ENCODE data around the gene ZNF814. TPM values are rescaled to one million over a fixed set of nuclear protein-coding genes. Genes with fewer than 3 reads are reported as not detected.
A peak's percentile ranks its signal among the peaks of the same experiment; 100 is the strongest.
"Not testable (repeated sequence)": the region's sequence is repeated elsewhere in the genome, so short reads cannot be mapped to it uniquely, and the experiment has no call there.

The ZNF814 gene
- 22.7 TPM for polyA plus RNA-seq (ENCODE audit: insufficient read length)

GRCh38 chr19:57888560-57889231, at the start of gene ZNF814:
ZNF814 (minus strand) TSS chr19:57889037; CDS start chr19:57888802, 235 bp downstream.
- peak; percentile 31 for DNase-seq (ENCODE audit: low read depth)

DNA sequence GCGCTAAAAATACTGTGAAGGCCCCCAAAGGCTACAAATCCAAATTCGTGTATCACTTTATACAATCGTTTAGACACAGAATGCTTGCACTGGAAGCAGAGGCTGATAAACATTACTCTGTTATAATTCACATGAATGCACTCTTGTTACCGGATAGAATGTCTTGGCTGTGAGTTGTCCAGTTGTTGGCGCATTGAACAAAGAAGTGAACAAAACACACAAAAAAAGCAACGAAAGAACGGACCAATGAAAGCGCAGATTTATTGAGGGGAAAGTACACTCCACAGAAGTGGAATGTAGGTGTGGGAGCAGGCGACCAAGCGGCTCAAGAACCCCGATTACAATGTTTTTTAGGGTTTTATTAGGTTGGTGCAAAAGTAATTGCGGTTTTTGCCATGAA, 46.9 kb upstream of the ZNF814 start:
- no peak for DNase-seq (ENCODE audit: low read depth)

GRCh38 chr19:57934820-57935665, 46.2 kb upstream of the ZNF814 start, which contains the start of gene ZNF418:
ZNF418 (minus strand) TSS chr19:57935402; CDS start chr19:57933822, 1,580 bp downstream.
- peak; percentile 68 for DNase-seq (ENCODE audit: low read depth)

DNA sequence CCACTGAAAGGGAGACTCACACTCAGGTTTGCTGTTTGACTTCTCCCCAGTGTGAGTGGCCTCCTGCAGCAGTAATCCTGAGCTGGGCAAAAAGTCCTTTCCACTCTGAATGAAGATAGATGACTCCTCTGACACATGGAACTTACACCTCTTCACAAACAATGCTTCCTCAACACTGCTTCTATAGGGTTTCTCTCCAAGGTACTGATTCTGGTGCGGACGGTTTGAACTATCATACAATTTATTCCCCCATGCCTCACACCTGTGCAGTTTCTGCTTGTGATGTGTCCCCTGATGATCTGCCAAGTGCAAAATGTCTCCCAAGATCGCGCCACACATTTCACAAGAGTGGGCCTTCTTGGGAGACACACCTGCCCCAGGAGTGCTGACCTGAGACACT, 38.8 kb upstream of the ZNF814 start:
- DNase-seq (ENCODE audit: low read depth), result no peak

GRCh38 chr19:57916168-57916995, 27.5 kb upstream of the ZNF814 start, which contains the start of gene ZNF417:
ZNF417 (minus strand) TSS chr19:57916592; CDS start chr19:57916411, 181 bp downstream.
- peak; percentile 96 for DNase-seq (ENCODE audit: low read depth)

DNA sequence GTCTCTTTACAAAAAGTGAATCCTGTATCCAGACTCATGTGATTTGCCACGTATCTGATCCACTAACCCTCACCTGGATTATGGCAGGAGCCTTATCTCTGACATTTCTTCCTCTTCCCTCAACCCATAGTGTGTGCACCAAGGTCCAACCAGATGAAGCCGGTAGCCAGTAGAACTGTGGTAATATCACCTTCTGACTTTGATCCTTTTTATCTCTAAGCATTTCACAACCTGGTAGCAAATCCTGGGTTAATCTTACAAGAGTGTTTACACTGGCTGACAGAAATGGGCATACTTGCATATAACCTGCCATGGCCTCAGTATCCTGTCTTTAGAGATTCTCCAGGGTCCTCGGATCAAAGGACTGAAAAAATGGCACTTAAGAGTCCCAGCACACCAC, 25.7 kb upstream of the ZNF814 start:
- no peak for DNase-seq (ENCODE audit: low read depth)

- DNase-seq (ENCODE audit: low read depth), result no peak
Measured at GRCh38 chr19:57907394-57907793, 18.6 kb upstream of the ZNF814 start.

DNA sequence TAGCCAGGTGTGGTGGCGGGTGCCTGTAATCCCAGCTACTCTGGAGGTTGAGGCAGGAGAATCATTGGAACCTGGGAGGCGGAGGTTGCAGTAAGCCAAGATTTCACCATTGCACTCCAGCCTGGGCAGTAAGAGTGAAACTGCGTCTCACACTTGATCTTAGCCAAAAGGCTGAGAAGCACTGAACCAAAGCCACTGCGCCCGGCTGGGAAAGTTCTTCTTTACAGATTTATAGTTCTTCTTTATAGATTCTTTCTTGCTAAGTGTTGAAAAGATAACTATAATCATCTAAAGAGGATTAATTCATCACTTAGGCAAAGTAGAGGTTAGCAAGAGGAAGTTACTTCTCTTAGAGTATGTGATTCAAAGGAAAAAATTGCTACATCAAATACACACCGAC, 16.4 kb upstream of the ZNF814 start:
- no peak for DNase-seq (ENCODE audit: low read depth)

DNA sequence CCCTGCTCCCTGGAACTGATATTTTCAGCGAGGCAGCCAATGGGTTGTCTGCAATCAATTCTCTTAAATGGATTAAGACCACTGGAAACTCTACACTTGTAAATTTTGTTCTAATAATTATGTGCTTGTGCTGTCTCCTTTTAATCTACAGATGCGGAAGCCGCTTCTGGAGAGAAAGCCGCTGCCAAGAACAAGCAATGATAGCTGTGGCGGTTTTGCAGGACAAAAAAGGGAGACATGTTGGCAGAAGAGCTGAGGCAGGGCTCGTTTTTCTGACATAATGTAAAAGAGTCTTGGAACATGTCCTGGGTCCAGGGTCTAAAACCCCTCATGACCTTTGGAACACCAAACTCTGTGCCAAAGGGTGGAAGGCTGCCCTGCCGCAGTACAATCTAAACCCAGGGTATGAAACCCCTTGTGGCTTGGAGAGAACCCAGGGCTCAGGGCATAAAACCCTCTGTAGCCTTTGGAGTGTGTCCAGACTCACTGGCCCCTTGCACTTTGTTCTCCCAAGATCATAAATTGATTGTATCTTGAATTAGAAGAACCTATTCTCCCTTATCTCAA, 14.9 kb upstream of the ZNF814 start:
- no peak for DNase-seq (ENCODE audit: low read depth)

DNA sequence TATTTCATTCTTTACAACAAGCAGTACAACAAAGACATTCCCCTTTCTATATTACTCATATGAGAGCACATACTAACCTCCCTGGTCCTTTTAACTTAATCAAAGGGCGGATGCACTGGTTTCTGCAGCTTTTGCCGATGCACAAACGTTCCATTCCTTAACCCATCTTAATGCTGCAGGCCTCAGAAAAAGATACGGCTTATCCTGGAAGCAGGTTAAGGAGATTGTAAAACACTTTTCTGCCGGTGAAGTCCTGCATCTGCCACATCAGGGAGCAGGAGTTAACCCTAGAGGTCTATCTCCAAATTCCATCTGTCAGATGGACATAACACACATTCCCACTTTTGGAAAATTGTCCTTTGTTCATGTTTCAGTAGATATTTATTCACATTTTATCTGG, 11.5 kb upstream of the ZNF814 start:
- DNase-seq (ENCODE audit: low read depth), result no peak

DNA sequence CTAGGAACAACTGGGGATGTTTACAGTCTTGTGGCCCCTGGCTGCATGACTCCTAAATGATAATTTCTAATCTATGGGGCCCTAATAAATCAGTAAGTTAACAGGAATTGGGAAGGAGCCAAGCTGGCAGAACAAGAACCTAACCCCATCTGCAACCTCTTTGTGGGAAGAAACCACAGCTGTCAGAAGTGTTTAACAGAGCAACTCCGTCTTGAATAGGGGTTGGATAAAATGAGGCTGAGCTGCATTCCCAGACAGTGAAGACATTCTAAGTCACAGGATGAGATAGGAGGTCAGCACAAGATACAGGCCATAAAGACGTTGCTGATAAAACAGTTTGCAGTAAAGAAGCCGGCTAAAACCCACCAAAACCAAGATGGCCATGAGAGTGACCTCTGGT, 1.9 kb upstream of the ZNF814 start:
- DNase-seq (ENCODE audit: low read depth), result not testable (repeated sequence)

DNA sequence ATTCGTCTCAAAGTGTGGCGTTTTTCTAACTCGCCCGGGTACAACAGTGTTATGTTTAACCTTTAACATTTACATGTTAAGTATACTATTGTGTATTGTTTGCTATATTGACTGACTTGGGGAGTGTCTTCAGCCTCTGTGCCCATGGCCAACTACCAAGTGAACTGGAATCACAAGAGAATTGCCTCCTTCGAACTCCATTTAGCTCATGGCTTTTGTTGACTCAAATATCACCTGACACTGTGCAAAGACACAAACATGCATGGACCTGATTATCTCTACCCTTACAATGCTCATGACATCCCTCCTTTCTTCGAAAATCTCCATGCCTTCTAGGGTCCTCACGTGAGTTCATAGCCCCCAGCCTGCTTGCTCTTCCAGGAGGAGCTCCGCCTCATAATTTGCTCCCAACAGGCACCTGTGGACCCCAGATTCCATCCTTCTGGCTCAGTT, 704 bp downstream of the ZNF814 start:
- no peak for DNase-seq (ENCODE audit: low read depth)

- DNase-seq (ENCODE audit: low read depth), result no peak
Measured at GRCh38 chr19:57887195-57887941, 1.5 kb downstream of the ZNF814 start.

DNA sequence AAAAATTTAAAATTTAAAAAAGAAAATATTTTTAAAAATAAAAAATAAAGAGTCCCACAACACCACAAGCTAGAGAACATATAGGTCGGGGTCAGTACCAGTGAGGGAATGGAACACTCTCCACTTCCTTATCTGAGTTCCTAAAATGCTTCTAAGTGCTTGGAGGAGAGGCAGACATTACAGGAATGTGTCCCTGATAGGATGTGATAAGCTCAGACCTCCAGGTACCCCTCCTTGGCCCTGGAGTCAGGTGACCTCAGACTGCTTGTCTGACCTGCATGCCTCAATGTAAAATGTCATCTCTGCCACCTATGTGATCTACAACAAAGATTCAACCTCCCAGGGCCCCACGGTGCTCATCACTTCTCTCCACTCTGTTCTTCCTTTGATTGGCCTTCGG, 2.8 kb downstream of the ZNF814 start:
- no peak for DNase-seq (ENCODE audit: low read depth)

DNA sequence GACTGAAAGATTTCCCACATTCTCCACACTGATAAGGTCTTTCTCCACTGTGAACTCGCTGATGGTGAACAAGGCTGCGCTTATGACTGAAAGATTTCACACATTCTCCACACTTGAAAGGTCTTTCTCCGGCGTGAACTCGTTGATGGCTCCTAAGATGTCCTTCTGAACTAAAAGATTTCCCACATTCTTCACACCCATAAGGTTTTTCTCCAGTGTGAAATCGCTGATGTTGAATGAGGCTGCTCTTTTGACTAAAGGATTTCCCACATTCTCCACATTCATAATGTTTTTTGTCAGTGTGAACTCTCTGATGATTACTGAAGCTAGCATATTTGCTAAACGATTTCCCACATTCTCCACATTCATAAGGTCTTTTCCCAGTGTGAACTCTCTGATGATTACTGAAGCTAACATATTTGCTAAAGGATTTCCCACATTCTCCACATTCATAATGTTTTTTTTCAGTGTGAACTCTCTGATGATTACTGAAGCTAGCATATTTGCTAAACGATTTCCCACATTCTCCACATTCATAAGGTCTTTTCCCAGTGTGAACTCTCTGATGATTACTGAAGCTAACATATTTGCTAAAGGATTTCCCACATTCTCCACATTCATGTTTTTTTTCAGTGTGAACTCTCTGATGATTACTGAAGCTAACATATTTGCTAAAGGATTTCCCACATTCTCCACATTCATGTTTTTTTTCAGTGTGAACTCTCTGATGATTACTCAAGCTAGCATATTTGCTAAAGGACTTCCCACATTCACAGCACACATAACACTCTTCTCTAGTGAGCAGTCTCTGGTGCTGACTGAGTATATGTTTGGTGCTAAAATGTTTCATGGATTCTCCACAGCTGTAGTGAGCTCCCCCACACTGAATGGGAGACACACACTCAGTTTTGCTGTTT, 14.7 kb downstream of the ZNF814 start:
- not testable (repeated sequence) for DNase-seq (ENCODE audit: low read depth)

DNA sequence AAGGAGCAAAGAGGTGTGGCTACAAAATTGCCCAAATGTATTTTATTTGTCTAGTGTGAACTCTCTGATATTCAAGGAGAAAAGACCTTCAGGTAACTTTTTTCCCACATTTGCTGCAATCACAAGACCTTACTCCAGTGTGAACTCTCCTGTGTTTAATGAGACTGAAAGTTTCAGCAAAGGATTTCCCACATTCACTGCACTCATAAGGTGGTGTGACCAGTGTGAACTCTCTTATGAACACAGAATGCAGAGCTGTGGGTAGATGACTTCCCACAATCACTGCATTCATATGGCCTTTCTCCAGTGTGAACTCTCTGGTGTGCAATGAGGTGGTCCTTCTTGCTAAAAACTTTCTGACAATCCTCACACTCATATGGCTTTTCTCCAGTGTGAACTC, 16.4 kb downstream of the ZNF814 start:
- DNase-seq (ENCODE audit: low read depth), result no peak

- DNase-seq (ENCODE audit: low read depth), result no peak
Measured at GRCh38 chr19:57870225-57870624, 18.6 kb downstream of the ZNF814 start.

DNA sequence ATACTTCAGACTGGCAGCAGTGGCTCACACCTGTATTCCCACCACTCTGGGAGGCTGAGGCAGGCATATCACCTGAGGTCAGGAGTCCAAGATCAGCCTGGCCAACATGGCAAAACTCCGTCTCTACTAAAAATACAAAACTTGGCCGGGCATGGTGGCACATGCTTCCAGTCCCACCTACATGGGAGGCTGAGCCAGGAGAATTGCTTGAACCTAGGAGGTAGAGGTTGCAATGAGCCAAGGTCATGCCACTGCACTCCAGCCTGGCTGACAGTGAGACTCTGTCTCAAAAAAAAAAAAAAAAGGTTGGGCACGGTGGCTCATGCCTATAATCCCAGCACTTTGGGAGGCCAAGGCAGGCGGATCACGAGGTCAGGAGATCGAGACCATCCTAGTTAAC, 19.2 kb downstream of the ZNF814 start:
- not testable (repeated sequence) for DNase-seq (ENCODE audit: low read depth)

- no peak for DNase-seq (ENCODE audit: low read depth)
Measured at GRCh38 chr19:57867868-57868492, 20.9 kb downstream of the ZNF814 start.
